Activated effector memory CD4-positive, alpha-beta T cell treated with Interleukin-2 at 50 U/mL for 16 hours (primary cell): ENCODE results near the gene CDKN1A.
A peak's percentile ranks its signal among the peaks of the same experiment; 100 is the strongest.

ENCODE experiments used
- DNase-seq: peaks from one replicate; pipeline ENCODE4 v3.0.0-alpha.2; 2020

Gene CDKN1A

DNA sequence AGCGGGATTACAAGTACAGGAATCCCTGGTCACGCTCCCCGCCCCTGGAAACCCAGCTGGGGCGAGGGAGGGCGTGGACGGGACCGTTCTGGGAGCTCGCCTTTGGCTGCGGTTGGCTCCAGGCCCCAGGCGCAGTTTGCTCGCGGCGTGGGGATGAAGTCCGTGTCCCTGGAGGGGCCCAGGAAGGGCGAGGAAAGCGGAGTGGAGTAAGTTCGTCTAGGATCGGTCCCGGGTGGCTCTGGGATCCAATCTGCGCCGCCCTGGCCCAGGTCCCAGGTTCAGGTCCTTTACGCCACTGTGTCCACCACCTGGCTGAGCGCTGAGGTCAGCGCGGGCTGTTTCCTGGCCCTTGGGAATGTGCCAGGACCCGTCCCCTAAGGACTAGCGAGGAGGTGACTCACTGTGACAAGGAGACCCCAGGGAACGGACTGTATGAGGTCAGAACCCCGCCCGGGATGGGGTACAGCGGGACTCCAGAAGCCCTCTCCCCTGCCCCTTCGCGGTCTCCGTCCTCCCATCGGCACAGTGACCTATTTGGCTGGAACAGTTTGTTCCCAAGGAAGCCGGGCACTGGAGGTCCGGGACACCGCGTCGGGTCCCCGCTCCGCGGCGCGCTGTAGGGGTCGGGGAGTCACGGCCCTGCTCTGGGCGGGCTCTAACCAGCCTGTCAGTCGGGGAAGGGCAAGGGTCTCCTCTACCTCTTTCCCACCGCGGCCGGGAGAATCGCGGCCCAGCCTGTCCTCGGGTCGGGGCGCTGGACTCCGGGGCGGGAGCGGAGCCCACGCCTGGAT is 724 bp downstream of the CDKN1A start:
- no peak for DNase-seq

DNA sequence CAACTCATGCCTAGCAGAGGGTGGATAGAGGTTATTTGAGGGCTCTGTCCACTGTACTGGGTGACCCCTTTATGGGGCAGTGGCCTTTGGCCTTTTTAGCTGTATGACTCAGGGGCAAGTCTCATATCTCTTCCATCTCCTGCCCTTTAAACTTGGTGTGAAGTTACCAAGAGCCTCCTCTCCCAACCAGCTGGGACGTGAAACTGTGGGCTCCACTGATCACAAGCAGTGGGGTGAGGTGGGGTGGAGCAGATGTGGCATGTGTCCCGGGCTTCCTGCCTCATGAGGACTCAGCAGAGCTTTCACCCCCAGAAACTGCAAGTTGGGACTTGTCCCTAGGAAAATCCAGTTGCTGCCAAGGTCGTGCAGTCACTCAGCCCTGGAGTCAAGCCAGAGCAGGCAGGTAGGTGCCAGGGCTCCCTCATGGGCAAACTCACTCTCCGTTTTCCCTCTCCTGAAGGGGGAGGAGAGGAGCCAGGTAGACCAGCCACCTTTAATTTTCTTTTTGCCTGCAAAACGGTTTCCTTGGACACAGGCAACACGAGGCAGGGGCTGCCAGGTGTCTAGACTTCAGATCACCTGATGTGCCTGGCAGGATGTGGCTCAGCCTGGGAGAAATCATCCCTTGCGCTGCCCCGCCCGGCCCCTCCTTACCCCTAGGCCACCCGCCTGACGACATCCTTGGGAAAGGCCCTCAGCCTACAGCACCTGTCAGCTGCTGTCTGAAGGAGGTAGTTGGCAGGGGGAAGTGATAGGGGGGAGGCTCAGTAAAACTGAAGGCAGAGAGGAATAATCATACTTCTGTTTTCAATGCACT is 4.0 kb downstream of the CDKN1A start:
- peak; percentile 68 for DNase-seq

DNA sequence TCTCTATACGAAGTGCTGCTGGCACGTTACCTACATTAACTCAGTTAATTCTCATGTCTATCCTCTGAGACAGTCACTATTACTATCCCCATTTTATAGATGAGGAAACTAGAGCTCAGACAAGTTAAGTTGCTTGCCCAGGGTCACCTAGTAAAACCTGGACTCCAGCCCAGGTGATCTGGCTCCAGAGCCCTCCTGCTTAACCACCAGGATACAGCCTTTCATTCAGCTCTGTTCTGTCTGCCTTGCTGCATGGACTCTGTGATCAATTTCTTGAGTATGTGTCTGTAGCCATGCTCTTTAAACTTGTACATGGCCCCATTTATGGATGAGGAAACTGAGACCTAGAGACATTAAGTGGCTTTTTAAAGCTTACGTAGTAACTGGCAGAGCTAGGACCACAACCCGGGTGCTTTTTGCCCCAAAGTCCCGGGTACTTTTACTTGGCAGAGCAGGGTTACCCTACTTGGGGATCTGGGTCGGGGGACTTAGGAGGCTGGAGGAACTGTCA is 4.7 kb downstream of the CDKN1A start:
- DNase-seq: no peak

DNA sequence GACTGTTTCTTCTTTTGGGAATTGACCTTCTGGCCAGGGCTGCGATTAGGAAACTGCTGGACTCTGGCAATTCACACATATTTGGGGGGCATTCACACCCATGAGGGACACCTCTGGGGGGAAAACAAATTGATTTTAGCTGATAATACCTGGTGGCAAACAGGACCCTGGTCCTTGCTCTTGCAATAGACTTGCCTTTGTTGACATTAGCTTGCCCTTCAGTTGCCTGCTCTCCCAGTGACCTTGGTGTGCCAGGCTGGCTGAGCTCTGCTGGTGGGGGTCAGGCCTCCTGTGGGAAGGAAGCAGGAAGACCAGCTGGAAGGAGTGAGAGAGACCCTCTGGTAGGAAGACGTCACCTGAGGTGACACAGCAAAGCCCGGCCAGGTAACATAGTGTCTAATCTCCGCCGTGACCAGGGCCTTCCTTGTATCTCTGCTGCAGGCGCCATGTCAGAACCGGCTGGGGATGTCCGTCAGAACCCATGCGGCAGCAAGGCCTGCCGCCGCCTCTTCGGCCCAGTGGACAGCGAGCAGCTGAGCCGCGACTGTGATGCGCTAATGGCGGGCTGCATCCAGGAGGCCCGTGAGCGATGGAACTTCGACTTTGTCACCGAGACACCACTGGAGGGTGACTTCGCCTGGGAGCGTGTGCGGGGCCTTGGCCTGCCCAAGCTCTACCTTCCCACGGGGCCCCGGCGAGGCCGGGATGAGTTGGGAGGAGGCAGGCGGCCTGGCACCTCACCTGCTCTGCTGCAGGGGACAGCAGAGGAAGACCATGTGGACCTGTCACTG is 5.3 kb downstream of the CDKN1A start:
- no peak for DNase-seq

DNA sequence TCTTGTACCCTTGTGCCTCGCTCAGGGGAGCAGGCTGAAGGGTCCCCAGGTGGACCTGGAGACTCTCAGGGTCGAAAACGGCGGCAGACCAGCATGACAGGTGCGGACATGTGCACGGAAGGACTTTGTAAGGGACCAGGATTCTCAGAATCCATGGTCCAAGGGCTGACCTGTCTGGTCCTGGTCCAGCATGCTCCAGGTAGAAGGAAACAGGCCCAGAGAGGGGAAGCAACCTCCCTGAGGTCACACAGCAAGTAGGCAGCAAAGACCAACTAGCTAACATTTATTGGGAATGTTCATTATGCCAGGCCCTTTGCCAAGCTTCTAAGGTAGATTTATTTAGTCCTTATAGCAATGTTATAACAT is 5.9 kb downstream of the CDKN1A start:
- no peak for DNase-seq

DNA sequence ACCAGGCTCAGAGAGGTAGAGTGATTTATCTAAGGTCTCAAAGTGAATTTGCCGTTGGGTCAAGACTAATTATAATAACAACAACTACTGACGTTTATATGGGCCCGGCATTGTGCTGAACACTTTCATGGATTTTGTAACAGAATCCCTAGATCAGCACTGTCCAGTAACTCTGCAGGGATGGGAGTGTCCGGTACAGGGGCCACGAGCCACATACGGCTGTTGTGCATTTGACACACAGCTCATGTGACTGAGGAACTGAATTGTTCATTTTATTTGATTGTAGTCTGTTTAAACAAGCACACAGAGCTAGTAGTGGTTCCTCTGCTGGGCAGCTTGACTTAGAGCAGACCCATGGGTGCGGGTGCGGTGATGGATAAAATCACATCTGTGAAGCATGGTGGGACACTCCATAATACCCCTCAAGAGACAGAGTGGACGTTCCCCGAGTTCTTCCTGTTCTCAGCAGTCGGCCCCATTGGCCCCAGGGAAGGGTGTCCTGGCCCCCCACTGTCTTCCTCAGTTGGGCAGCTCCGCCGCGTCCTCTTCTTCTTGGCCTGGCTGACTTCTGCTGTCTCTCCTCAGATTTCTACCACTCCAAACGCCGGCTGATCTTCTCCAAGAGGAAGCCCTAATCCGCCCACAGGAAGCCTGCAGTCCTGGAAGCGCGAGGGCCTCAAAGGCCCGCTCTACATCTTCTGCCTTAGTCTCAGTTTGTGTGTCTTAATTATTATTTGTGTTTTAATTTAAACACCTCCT is 6.8 kb downstream of the CDKN1A start:
- DNase-seq: no peak

DNA sequence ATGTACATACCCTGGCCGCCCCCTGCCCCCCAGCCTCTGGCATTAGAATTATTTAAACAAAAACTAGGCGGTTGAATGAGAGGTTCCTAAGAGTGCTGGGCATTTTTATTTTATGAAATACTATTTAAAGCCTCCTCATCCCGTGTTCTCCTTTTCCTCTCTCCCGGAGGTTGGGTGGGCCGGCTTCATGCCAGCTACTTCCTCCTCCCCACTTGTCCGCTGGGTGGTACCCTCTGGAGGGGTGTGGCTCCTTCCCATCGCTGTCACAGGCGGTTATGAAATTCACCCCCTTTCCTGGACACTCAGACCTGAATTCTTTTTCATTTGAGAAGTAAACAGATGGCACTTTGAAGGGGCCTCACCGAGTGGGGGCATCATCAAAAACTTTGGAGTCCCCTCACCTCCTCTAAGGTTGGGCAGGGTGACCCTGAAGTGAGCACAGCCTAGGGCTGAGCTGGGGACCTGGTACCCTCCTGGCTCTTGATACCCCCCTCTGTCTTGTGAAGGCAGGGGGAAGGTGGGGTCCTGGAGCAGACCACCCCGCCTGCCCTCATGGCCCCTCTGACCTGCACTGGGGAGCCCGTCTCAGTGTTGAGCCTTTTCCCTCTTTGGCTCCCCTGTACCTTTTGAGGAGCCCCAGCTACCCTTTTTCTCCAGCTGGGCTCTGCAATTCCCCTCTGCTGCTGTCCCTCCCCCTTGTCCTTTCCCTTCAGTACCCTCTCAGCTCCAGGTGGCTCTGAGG is 7.6 kb downstream of the CDKN1A start:
- DNase-seq: no peak

DNA sequence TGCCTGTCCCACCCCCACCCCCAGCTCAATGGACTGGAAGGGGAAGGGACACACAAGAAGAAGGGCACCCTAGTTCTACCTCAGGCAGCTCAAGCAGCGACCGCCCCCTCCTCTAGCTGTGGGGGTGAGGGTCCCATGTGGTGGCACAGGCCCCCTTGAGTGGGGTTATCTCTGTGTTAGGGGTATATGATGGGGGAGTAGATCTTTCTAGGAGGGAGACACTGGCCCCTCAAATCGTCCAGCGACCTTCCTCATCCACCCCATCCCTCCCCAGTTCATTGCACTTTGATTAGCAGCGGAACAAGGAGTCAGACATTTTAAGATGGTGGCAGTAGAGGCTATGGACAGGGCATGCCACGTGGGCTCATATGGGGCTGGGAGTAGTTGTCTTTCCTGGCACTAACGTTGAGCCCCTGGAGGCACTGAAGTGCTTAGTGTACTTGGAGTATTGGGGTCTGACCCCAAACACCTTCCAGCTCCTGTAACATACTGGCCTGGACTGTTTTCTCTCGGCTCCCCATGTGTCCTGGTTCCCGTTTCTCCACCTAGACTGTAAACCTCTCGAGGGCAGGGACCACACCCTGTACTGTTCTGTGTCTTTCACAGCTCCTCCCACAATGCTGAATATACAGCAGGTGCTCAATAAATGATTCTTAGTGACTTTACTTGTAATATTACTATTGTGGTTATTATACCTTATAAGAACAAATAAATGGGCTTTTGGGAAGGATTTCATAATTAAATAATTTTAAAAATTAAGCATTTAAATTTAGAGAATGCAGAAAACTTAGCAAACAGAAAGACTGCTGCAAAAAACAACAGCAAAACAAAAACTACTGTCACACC is 8.4 kb downstream of the CDKN1A start:
- DNase-seq: no peak

DNA sequence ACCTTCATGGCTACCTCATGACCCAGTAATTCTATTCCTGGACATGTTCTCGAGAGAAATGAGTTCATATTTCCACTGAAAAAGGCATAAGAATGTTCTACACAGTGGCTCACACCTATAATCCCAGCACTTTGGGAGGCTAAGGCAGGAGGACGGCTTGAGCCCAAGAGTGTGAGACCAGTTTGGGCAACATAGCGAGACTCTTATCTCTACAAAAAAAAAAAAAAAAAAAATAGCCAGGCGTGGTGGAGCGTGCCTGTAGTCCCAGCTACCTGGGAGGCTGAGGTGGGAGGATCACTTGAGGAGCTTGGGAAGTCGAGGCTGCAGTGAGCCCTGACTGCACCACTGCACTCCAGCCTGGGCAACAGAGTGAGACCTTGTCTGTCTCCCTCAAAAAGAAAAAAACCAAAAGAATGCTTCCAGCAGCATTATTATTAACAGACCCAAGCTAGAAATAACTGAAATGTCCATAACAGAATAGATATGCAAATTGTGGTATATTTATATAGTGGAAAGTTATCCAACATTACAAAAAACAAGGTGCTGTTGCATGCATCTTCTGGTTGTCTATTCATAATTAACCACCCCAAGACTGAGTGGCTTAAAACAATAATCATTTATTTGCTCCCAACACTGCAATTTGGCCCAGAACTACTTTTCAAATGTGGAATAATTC is 9.7 kb downstream of the CDKN1A start:
- DNase-seq: no peak

DNA sequence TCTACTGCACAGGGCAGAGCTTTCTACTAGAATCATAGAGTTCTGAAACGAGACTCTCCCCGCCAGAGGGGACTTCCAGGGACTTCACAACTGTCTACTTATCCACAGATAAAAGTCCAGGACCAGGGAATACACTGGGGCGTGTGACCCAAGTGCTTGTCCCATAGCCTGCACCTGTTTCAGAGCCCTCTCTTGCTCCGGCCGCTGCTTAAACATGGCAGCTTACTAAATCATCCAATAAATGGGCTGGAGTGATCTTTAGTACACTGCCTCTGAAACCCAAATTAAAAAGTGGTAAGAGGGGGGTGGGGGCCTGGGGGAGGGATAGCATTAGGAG is 10.2 kb downstream of the CDKN1A start:
- DNase-seq: no peak

DNA sequence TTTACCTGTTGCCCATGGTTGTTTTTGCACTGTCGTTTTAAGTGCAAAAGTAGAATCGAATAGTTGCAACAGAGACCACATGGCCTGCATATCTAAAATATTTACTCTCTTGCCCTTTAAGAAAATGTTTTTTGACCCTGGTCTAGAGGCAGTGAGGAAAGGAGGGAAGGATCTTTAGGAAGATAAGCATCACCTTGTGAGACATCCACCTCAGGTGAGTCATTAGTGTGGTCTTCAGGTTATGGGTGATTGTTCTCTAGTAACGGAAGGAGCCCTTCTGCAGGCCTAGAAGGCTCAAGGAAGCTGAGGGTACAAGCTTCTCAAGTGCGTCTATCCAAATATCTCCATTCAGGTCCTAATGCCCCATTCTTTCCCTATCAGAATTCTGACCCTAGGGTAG is 12.5 kb downstream of the CDKN1A start:
- DNase-seq: no peak

DNA sequence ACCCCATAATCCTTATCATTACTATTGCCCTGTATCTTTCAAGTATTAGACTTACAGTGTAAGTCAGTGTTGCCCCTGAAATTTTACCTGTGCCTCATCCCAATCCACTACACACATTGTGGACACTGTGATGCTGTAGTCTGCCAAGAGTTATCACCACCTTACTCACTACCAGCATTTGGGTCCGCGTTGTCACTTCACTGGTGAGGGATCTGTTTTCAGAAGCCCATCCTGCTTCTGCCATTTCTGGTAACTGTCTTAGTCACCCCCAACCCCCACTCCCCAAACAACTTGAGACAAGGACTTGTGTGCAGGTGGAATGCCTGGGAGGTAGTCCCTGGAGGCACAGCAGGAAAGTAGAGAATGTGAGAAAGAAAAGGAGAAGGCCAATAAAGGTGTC is 13.1 kb downstream of the CDKN1A start:
- no peak for DNase-seq

DNA sequence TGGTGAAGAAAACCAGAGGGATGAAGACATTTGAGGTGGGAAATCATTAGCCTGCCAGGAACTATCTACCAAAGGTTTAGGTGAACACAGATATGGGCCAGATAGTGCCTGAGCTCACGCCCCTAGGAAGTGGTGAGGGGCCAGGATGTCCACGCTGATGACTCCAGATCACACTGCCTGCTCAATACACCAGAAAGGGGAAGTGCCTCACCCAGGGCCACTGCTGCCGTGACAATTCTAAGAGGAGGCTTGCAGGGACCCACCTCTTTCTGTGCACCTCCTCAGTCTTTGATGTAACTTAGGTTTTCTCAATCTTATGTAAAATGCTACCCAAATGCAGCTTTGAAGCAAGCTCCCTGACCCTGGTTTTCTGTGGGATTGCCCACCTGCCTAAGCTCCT is 13.7 kb downstream of the CDKN1A start:
- DNase-seq: peak; percentile 53

DNA sequence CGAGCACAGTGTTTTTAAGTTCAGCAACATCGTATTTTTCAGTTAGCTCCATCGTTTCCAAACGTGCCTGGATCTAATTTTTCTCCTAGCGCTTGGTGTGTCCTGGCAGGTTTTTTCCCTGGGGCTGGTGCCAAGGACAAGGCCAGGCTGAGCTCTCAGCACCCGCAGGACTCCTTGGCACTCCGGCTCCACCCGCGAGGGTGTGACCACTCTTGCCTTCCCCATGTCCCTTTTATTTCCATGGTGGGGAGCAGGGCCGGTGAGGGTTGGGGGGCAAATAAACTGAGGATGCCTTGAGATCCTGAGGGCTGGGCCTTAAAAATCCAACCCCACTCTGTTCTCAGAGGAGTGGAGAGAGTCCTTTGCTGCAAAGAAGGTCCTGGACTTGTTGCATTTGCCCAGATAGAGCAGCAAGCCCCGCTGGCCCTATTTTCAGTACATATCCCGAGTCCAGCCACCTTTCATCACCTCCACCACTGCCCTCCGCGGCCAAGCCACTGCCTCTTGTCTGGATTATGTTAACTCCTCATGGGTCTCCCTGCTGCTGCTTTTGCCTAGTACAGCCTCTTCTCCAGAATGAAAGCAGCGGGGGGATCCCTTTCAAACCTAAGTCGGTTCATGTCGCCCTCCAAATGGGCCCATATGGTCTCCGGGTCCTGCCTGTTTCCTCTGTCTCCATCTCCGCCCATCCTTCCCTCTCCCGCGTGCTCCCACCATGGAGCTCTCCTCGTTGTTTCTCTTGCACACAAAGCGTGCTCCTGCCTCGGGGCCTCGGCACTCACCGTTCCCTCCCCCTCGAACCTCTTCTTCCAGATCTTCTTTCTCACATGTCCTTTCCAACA is 14.6 kb downstream of the CDKN1A start:
- no peak for DNase-seq

DNA sequence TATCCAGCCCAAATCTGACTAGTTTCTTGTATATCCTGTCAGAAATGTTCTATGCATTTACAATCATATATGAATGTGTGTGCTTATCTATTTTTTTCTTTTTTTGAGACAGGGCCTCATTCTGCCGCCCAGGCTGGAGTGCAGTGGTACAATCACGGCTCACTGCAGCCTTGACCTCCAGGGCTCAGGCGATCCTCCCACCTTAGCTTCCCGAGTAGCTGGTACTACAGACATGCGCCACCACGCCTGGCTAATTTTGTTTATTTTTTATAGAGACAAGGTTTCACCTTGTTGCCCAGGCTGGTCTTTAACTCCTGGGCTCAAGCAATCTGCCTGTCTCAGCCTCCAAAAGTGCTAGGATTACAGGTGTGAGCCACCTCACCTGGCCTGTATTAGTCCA is 16.1 kb downstream of the CDKN1A start:
- DNase-seq: no peak

DNA sequence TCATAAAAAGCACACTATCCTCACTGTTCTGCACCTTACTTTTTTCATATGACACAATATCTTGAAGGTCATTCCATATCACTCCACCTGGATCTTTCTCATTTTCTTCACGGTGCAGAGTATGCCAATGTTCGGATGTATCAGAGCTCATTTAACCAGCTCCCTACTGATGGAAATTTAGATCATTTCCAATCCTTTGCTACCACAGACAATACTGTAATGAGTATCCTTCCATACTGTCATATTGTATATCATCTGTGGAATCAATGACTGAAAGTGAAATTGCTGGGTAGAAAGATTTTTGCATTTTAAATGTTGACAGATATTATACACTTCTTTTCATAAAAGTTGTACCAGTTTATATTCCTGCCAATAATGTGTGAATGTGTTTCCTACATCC is 16.9 kb downstream of the CDKN1A start:
- no peak for DNase-seq

DNA sequence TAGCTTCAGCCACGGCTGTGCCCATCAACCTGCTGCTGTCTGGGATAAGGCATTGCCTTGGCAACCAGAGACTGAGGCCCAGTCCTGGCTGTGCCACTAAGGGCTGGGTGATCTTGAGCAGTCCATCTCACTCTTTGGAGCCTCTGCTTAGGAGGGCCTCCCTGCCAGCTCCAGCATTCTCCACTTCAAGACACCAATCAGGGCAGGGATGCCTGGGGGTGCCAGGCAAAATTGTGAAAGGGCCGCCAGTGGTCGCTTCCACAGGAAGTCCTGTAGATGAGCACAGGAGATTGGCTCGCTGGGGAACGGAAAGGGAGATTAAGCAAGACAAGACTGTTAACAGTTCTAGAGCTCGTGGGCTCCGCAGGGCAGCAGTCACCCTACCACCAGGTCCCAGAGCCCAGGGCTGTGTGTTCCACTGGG is 19.0 kb downstream of the CDKN1A start, which contains the start of gene RAB44:
Gene RAB44 (plus strand): TSS at position 346 of the 423 bp plus-strand sequence. CDS start 6,410 bp downstream, outside the sequence.
- DNase-seq: no peak

DNA sequence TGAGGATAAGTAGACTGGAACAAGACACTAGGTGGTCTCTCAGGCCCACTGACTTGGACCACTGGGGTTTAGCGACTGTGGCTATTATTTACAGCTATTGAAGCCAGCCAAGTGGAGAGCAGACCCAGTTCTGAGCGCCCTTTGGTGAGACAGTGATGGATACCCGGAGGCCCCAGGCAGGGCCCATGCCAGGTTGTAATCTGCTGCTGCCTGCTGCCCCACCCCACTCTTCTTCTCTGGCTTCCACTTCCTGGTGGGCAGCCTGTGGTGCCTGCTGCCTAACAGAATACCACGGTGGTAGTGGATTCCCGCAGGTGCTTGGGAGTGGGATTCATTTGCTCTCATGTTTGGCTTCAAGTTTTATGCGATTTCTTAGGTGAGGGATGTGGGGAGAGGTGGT is 19.7 kb downstream of the CDKN1A start:
- no peak for DNase-seq

DNA sequence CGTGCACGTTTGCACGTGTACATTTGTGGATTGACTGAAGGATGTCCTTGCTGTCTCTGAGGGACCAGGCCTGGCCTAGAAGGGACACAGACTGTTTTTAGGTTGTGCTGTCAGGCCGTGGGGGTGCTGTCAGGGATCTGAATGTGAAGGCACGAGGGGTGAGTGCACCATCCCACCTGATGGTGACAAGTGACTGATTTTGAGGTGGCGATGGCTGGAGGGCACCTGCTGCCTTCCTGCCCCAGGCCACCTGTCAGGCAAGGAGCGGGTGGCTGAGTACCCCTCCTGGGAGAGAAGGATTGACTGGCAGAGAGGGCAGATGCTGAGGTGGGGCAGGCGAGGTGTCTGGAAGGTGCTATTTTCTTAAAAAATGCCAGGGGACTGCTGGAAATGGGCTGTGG is 20.4 kb downstream of the CDKN1A start:
- DNase-seq: no peak
